Spleen (tissue), 7 donors: Measurements from ENCODE around the gene SUSD4.

Source experiments
- POLR2A ChIP-seq, 3 donors: fragments of 450-650 bp; IDR thresholded peaks; one replicate each; pipeline ENCODE4 v1.5.1; 2017; ENCODE audit warnings: antibody characterized with exemption in 3 of 3, mild to moderate bottlenecking in 1 of 3
- POLR2AphosphoS5 ChIP-seq, 3 donors: sonication (generic); formaldehyde crosslinking; IDR thresholded peaks; one replicate each; pipeline ENCODE4 v1.5.1; 2017; ENCODE audit warnings: antibody characterized with exemption in 3 of 3
- TF ChIP-seq, protein P1 (sequence below), 11 experiments: fragments of 200-600 bp in 7 of 11; fragments of 450-650 bp in 4 of 11; sonication (generic) in 4 of 11; IDR thresholded peaks in 8 of 11; conservative IDR thresholded peaks in 3 of 11; 1 replicate in 7 of 11; 2 replicates in 4 of 11; pipeline versions ENCODE4 v1.4.0 to v1.8.0; 2016 to 2021; ENCODE audit warnings: antibody characterized with exemption in 11 of 11, inconsistent platforms in 4 of 11, mild to moderate bottlenecking in 1 of 11
- donor health status: DM: no; HTN: no; CAD: no; lungs with moderate emphysema.
- donor health status: DM: no; HTN: no; CAD: no.
- donor health status: DM: no; HTN: no; CAD: no.

DNA sequence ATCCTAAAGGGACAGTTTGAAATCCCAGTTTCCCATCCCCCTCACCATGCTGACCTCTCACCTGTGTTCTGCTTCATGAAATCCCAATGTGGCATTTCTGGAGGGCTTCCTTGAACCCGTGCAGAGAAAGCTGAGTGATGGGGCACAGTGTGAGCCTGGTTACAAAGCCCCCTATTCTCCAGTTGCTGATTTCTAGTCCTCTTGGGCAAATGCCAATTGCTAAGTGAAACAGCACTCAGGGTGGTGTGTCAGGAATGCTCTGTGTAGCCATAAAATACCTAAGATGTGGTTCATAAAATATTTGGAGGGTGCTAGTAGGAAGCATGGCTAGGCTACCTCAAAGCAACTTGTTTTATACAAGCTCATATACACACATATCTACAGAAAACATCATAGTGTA lies 32.0 kb downstream of the SUSD4 start:
- TF ChIP-seq, protein P1, sequence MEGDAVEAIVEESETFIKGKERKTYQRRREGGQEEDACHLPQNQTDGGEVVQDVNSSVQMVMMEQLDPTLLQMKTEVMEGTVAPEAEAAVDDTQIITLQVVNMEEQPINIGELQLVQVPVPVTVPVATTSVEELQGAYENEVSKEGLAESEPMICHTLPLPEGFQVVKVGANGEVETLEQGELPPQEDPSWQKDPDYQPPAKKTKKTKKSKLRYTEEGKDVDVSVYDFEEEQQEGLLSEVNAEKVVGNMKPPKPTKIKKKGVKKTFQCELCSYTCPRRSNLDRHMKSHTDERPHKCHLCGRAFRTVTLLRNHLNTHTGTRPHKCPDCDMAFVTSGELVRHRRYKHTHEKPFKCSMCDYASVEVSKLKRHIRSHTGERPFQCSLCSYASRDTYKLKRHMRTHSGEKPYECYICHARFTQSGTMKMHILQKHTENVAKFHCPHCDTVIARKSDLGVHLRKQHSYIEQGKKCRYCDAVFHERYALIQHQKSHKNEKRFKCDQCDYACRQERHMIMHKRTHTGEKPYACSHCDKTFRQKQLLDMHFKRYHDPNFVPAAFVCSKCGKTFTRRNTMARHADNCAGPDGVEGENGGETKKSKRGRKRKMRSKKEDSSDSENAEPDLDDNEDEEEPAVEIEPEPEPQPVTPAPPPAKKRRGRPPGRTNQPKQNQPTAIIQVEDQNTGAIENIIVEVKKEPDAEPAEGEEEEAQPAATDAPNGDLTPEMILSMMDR (IDR thresholded peaks at IDR 0.05 in 8 of 11, conservative IDR thresholded peaks at IDR 0.05 in 3 of 11) = no peak
- TF ChIP-seq POLR2A (IDR thresholded peaks at IDR 0.05) = no peak
- TF ChIP-seq POLR2AphosphoS5 (IDR thresholded peaks at IDR 0.05) = no peak
